ENCODE results near the gene FRMPD3. TPM values are rescaled to one million over a fixed set of nuclear protein-coding genes. Genes with fewer than 3 reads are reported as not detected.

Gene FRMPD3
- total RNA-seq, 1 donor from 2014 or later = 0.17 TPM

- H3K27ac ChIP-seq = no peak overlapping the region
- intact Hi-C loops (cut with DNase I) = no loop called here
- H3K27me3 ChIP-seq = no peaks in the 10 kb centered on the region
Observed at GRCh38 chrX:107440692-107441091, 8.8 kb upstream of the FRMPD3 start.

GRCh38 chrX:107442914-107443527 is 6.4 kb upstream of the FRMPD3 start:
- H3K27ac ChIP-seq = no peak overlapping the region
- no peaks in the 10 kb centered on the region for H3K9me3 ChIP-seq
- H3K27me3 ChIP-seq = no peaks in the 10 kb centered on the region
- intact Hi-C loops (cut with DNase I) = no loop called here
- DNase-seq (no peak), ATAC-seq (peak; percentile 36)
- H3K4me1 ChIP-seq = no peaks in the 10 kb centered on the region
- TF ChIP-seq CTCF (IDR thresholded peaks at IDR 0.05) = no peak
- H3K4me3 ChIP-seq = no peak overlapping the region
- no peaks in the 10 kb centered on the region for H3K36me3 ChIP-seq

More at GRCh38 chrX:107440692-107441091, 8.8 kb upstream of the FRMPD3 start:
- DNase-seq (no peak), ATAC-seq (no peak)
- no peaks in the 10 kb centered on the region for H3K36me3 ChIP-seq
- TF ChIP-seq CTCF (IDR thresholded peaks at IDR 0.05) = no peak
- H3K9me3 ChIP-seq = no peaks in the 10 kb centered on the region
- H3K4me1 ChIP-seq = no peaks in the 10 kb centered on the region
- H3K4me3 ChIP-seq = no peak overlapping the region

- no peak for TF ChIP-seq CTCF (IDR thresholded peaks at IDR 0.05)
- H3K4me3 ChIP-seq = no peak overlapping the region
- no peak for ATAC-seq
- no peaks in the 10 kb centered on the region for H3K27me3 ChIP-seq
- no peaks in the 10 kb centered on the region for H3K9me3 ChIP-seq
- no peaks in the 10 kb centered on the region for H3K36me3 ChIP-seq
- no peak overlapping the region for H3K27ac ChIP-seq
- intact Hi-C loops (cut with DNase I) = no loop called here
- H3K4me1 ChIP-seq = no peaks in the 10 kb centered on the region
- DNase-seq = no peak
Observed at GRCh38 chrX:107445146-107445545, 4.3 kb upstream of the FRMPD3 start.

GRCh38 chrX:107445631-107446030 is 3.8 kb upstream of the FRMPD3 start:
- Histone ChIP-seq H3K36me3 (no peaks in the 10 kb centered on the region), H3K4me3 (no peak overlapping the region), H3K27ac (no peak overlapping the region), H3K4me1 (no peaks in the 10 kb centered on the region), H3K27me3 (no peaks in the 10 kb centered on the region), H3K9me3 (no peaks in the 10 kb centered on the region)
- no peak for TF ChIP-seq CTCF (IDR thresholded peaks at IDR 0.05)
- DNase-seq (no peak), ATAC-seq (no peak)
- intact Hi-C loops (cut with DNase I) = no loop called here

GRCh38 chrX:107447642-107448041 is 1.8 kb upstream of the FRMPD3 start:
- no peak overlapping the region for H3K4me3 ChIP-seq
- no peaks in the 10 kb centered on the region for H3K9me3 ChIP-seq
- H3K4me1 ChIP-seq = no peaks in the 10 kb centered on the region
- no peak overlapping the region for H3K27ac ChIP-seq
- no peaks in the 10 kb centered on the region for H3K27me3 ChIP-seq
- TF ChIP-seq CTCF (IDR thresholded peaks at IDR 0.05) = no peak
- intact Hi-C loops (cut with DNase I) = no loop called here
- no peak for DNase-seq
- no peaks in the 10 kb centered on the region for H3K36me3 ChIP-seq
- no peak for ATAC-seq

GRCh38 chrX:107448625-107448997 is 841 bp upstream of the FRMPD3 start:
- Histone ChIP-seq H3K4me1 (no peaks in the 10 kb centered on the region), H3K36me3 (no peaks in the 10 kb centered on the region), H3K27ac (no peak overlapping the region), H3K27me3 (no peaks in the 10 kb centered on the region), H3K9me3 (no peaks in the 10 kb centered on the region), H3K4me3 (no peak overlapping the region)
- TF ChIP-seq CTCF (IDR thresholded peaks at IDR 0.05) = no peak
- no peak for ATAC-seq
- intact Hi-C loops (cut with DNase I) = no loop called here
- no peak for DNase-seq

Measured in upper lobe of right lung (tissue), 1 donor.